Skin epidermis (tissue), 12 donors: ENCODE data around the gene LRRTM2.
A peak's percentile ranks its signal among the peaks of the same experiment; 100 is the strongest.
"Not testable (repeated sequence)": the region's sequence is repeated elsewhere in the genome, so short reads cannot be mapped to it uniquely, and the experiment has no call there.

Source experiments
- H3K27ac ChIP-seq, 21 experiments: fragments of 200-600 bp; sonication (generic) in 11 of 21; one replicate each; pipeline ENCODE4 v1.5.0; 2020; ENCODE audit warnings: mild to moderate bottlenecking in 3 of 21, inconsistent platforms in 2 of 21, moderate library complexity in 2 of 21
- H3K4me3 ChIP-seq, 7 experiments: fragments of 200-600 bp; sonication (generic) in 2 of 7; one replicate each; pipeline ENCODE4 v1.5.0; 2020; ENCODE audit warnings: inconsistent platforms in 2 of 7, mild to moderate bottlenecking in 2 of 7, moderate library complexity in 1 of 7

LRRTM2 gene, protein sequence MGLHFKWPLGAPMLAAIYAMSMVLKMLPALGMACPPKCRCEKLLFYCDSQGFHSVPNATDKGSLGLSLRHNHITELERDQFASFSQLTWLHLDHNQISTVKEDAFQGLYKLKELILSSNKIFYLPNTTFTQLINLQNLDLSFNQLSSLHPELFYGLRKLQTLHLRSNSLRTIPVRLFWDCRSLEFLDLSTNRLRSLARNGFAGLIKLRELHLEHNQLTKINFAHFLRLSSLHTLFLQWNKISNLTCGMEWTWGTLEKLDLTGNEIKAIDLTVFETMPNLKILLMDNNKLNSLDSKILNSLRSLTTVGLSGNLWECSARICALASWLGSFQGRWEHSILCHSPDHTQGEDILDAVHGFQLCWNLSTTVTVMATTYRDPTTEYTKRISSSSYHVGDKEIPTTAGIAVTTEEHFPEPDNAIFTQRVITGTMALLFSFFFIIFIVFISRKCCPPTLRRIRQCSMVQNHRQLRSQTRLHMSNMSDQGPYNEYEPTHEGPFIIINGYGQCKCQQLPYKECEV

DNA sequence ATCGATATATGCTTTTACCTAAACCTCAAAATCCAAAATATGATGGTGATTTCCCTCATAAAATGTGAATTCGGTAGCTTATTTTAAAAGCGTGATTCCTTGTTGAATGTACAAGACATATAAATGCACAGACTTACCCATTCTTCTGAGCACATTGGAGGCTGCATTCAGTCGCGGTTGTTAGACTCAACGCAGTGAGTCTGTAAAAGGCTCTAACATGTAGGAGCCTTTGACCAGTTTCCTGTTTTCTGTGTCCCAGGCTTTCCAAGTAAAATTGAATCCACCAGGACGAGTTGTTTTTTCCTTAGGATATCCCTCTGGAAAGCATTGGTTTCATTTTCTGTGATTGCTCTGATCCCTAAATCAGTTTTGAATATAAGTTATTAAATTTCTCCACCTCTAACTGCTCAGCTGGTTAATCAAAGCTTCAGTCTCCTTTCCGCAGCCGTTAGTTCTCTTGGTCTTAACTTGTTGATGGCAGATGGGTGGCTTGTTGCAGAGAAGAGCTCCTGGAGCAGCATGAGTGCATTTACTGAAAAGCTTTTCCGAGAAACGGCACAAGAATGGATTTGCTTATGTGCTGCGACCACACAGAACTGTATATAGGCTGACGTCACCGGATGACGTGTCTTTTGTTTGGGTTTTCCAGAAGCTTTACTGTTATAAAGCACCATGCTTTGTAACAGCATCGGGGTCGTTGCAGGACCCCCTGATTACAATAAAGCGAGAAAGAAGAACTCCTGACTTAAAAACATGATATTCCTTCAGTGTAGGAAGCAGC lies at the start of gene LRRTM2:
TSS of gene LRRTM2 (minus strand) at position 565 of the 781 bp plus-strand sequence. CDS start at position 141, 424 bp downstream.
- Histone ChIP-seq H3K4me3 (no peak within 1 kb of the TSS), H3K27ac (peak within 1 kb of the TSS in 8 of 21 experiments; percentile 1 to 64 (median 40))

DNA sequence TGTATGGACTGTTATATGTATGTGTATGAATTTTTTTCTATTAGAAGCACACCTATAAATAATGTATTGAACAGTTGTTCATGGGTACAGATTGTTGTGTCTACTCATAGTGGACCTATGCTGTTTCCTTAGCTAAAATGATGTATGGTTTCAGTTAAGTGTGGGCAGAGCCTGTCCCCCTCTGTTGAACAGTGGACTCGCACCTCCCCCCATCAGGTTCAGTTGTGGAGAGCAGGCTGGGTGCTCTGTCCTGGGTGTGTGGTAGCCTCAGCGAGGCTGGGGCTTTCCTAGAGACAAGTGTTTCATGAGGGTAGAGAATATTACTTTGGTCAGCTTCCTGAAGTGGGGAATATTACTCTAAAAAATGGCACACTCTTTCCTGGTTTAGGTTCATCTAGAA lies 47.4 kb upstream of the LRRTM2 start:
- Histone ChIP-seq H3K4me3 (no peak overlapping the region), H3K27ac (no peak overlapping the region)

DNA sequence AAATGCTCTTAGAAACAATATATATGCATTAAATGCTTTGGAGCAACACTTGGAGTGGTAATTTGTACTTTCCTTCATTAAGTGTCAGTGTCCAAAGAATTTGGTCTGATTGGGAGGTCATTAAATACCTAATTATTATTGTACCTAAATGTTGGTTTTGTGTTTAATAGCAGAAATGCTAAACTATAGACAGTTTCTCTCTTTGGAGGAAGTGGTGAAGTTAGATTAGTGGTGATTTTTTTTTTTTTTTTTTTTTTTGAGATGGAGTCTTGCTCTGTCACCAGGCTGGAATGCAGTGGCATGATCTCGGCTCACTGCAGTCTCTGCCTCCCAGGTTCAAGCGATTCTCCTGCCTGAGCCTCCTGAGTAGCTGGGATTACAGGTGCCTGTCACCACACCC lies 46.2 kb upstream of the LRRTM2 start:
- H3K4me3 ChIP-seq, H3K27ac ChIP-seq: not testable (repeated sequence)

DNA sequence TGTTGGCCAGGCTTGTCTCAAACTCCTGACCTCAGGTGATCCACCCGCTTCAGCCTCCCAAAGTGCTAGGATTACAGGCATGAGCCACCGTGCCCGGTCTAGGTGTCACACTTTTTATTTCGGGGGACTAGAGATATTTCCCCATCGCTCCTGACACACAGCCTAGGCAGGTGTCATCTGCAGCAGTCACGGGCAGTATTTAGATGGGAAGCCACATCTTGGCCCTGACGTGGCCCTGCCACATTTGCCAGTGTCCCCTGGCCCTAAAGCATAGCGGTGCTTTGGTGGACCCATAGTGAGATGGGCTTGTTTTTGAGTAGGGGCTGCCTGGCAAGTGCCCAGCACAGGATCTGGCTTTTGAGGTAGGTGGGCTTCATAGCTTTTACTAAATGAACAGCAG lies 45.0 kb upstream of the LRRTM2 start:
- H3K4me3 ChIP-seq: no peak overlapping the region
- no peak overlapping the region for H3K27ac ChIP-seq

DNA sequence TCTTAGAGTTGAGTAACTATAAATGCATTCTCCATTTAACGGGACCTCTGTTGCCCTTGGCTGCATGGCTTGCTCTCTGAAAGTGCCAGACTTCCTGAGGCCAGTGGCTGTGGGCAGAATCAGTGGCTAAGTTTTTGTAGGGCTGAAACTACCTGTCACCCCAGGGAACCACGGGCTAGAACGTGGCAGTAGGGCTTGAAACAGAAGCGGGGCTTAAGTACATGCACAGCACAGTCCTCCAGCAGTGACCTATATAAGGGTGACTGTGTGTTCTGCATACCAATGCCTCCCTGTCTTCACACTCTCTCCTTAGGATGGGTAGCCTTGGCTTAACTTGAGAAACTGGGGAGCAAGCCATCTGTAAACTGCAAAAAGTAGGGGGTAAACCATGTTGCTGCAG lies 43.6 kb upstream of the LRRTM2 start:
- H3K4me3 ChIP-seq: no peak overlapping the region
- H3K27ac ChIP-seq: no peak overlapping the region

DNA sequence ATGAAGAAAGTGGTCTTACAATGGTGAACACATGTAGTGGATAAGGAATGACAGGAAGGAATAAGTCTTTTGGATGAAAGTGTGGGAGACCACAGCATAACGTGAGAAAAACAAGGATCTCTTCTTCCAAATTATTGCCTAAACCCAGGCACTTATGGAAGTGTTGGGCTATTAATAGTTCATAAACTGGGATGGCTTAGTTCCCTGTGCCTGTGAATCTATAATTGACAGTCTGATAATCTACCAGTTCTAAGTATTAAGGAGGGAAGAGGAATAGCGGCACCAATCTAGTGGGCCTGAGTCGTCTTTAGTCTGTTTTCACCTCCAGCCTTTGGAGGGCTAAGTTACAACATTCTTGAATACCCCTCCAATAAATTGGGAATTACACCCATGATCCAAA lies 39.2 kb upstream of the LRRTM2 start:
- Histone ChIP-seq H3K4me3 (no peak overlapping the region), H3K27ac (no peak overlapping the region)

DNA sequence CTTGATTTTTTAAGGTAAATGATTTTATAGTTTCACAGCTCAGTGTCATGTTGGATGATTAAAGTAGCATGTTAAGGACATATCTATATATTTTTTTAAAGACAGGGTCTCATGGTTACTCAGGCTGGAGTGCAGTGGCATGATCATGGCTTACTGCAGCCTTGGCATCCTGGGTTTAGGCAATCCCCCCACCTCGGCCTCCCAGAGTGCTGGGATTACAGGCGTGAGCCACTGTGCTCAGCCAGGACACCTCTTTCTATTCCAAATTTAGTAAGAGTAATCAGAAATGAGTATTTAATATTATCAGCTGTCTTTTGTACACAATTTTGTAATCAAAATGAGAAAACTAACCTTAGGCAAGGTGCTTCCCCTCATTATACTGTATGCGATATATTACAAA lies 38.6 kb upstream of the LRRTM2 start:
- no peak overlapping the region for H3K4me3 ChIP-seq
- H3K27ac ChIP-seq: no peak overlapping the region

DNA sequence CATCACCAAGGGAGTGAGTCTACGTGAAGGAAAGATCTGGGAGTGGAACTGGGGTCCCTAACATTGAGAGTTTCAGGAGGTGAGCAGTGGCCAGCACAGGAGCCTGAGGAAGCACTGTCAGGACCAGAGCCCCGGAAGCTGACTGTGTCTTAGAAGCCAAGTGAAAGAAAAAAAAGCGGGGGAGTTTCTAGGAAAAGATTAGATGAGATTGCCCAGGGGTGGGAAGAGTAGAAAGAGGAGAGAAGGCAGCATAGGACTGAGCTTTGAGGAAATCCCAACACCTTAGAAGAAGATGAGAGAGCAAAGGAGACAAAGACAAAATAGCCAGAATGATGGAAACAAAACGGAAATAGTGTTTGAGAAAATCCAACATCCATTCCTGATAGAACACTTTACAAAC lies 37.0 kb upstream of the LRRTM2 start:
- Histone ChIP-seq H3K4me3 (no peak overlapping the region), H3K27ac (no peak overlapping the region)

- Histone ChIP-seq H3K27ac (peak overlapping the region in 1 of 21 experiments; percentile 10), H3K4me3 (no peak overlapping the region)
Observed at GRCh38 chr5:138911441-138911840, 36.3 kb upstream of the LRRTM2 start.

DNA sequence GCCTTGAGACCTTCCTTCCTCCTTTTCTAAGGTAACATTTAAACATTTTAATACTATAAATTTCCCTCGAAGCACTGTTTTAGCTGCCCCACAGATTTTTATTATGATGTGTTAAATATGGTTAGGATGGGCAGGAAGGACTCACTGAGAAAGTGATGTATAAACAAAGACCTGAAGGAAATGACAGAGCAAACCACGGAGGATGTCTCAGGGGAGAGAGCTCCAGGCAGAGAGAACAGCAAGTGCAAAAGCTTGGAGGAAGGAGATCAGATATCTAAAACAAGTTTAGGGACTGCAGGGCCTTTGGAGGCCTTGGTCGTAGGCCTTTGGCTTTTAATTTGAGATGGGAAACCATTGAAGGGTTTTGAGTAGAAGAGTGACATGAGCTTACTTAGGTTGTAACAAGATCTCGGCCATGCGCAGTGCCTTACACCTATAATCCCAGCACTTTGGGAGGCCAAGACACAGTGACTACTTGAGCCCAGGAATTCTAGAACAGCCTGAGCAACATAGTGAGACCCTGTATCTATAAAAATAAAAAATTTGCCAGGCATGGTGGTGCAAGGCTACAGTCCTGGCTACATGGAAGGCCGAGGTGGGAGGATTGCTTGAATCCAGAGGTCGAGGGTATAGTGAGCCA lies 35.5 kb upstream of the LRRTM2 start:
- Histone ChIP-seq H3K27ac (peak overlapping the region in 1 of 21 experiments; percentile 10), H3K4me3 (no peak overlapping the region)

DNA sequence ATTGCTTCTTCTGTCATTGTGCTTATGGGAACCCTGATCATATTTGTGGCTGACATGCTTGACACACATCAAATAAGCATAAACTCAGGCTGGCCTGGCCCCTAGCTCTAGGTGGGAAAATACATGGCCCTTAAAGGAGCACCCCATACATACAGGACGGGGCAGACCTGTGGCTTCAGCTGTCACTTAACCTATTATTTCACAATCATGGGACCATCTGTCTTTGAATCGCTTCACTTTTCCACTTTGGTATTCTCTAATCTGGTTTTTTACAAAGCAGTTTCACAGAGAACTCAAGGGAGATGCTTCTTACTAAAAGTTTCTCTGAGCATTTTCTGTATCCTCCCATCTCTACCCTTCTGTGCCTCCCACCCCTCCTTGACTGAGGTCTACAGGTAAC lies 34.6 kb upstream of the LRRTM2 start:
- Histone ChIP-seq H3K4me3 (no peak overlapping the region), H3K27ac (peak overlapping the region in 1 of 21 experiments; percentile 2)

DNA sequence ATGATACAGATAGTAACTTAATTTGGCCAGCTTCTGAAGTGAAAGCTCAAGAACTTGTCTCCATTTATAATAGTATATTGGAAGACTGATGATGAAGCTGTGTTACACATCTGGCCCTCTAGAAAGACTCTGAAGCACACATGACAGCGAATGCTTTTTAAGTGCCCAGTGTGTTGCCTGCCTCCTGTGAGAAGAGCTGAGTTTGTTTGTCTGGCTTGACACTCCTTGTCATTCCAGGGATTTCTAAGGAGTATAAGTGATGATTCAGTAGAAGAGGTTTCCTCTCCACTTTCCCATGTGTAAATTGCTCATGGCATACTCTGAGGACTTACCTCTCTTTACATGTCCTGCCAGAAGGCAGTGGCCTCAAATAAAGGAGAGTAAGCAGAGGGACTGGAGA lies 30.4 kb upstream of the LRRTM2 start:
- Histone ChIP-seq H3K4me3 (no peak overlapping the region), H3K27ac (no peak overlapping the region)

DNA sequence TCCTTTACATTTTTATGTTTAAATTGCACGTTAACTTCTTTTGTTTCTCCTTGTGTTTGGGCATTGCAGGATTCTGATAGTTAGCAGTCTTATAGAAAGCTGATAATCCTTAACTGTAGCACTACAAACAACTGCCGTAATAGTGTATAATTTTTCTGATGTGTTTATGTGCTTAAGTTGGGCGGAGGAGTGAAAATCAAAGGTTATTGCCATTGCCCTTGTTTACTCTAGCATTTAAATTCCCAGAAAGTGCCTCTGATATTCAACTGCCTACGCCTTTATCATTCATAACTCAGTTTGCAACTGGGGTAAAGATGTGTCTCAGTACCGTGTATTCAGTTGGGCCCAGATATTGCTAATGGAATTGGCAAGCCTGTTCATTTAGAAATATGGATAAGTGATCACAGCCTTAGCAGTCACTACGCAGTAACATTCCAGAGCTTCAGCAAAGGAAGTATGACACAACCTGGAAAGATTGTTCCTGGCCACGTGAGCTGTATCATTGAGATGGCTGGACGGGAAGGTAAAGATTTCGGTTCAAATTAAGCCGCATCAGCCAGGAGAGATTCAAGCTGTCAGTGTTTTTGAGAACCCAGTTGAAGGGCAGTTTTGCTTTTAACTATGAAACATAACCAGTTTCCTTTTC lies 28.1 kb upstream of the LRRTM2 start:
- H3K27ac ChIP-seq: no peak overlapping the region
- H3K4me3 ChIP-seq: no peak overlapping the region

DNA sequence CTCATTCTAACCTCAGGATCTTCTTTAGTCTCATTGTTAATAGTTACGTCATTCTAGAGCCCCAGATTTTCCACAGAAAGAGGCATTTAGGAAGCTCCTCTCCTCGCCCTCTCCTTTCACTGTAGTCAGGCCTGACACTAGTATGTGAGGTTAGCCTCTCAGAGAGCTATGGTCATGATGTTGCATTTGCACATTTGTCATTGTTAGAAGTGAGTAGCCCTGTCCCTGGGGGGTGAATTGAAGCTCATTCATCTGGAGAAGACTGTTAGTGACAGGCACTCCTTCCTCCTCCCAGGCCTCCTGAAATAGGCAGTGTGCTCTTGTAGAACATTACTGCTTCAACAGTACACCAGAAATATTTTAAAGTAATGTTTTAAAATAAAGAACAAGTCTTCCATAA lies 26.6 kb upstream of the LRRTM2 start:
- no peak overlapping the region for H3K4me3 ChIP-seq
- peak overlapping the region in 1 of 21 experiments; percentile 25 for H3K27ac ChIP-seq

DNA sequence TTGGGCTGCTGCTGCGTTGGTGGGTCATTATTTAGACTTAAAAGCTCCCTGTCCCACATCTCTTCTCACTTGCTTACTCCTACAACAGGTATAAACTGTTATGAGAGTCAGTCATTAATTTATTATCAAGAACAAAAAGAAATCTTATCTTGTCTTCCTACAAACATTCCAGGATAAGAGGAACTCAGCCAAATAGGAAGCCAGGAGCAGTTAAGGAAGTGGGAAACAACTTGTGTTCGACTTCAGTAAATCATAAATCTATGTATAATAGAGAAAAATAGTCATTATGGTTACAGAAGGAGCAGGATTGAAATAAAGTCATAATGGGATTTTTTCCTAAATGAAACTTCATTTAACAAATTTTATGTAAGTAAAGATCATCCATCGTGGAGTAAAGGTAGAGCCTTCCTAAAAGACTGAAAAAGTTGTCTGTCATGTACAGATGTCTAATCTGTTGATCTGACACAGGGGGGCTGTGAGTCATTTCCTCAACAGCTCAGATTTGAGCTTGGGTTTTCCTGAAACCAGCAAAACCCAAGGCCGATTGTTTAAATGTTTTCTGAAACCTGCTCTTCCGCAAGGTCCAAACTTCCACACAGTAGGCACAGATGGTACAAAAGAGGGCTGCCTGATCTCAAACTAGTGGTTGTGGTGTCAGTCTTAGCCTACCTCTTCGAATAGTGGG lies 25.3 kb upstream of the LRRTM2 start:
- H3K27ac ChIP-seq: peak overlapping the region in 3 of 21 experiments; percentile 3 to 25 (median 12)
- no peak overlapping the region for H3K4me3 ChIP-seq

- Histone ChIP-seq H3K27ac (no peak overlapping the region), H3K4me3 (no peak overlapping the region)
Observed at GRCh38 chr5:138898742-138899141, 23.6 kb upstream of the LRRTM2 start.

GRCh38 chr5:138898299-138898698 lies 23.2 kb upstream of the LRRTM2 start:
- no peak overlapping the region for H3K4me3 ChIP-seq
- no peak overlapping the region for H3K27ac ChIP-seq

GRCh38 chr5:138895918-138896317 lies 20.8 kb upstream of the LRRTM2 start:
- H3K4me3 ChIP-seq: no peak overlapping the region
- no peak overlapping the region for H3K27ac ChIP-seq

DNA sequence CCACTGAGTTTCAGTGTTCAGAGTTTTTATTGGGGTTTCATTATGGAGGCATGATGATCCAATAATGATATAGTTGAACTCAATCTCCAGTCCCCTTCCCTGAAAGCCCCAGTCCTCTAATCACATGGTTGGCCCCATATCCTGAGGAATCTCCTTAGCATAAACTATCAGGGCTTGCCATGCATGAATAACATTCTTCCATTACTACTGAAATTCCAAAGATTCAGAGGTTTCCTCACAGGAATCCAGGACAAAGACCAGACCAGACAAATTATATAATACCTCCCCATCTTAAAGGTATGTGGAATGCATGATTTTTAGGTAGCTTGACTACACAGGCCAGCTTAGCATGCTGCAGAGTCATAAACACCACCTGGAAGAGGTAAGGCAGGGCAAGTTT lies 15.5 kb upstream of the LRRTM2 start:
- Histone ChIP-seq H3K4me3 (no peak overlapping the region), H3K27ac (no peak overlapping the region)
